Measurements from ENCODE around the gene SAMD15.

Gene SAMD15

DNA sequence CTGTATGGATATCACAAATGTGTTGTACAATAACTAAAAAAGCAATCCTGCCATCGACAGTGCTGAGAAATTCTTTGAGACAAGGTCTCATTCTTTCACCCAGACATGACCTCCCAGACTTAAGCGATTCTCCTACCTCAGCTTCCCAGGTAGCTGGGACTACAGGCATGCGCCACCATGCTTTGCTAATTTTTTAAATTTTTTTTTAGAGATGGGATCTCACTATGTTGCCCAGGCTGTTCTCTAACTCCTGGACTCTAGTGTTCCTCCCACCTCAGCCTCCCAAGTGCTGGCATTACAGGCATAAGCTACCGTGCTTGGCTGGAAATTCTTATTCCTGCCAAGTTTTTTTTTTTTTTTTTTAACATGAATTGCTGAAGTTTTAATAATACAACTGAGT, 62.7 kb downstream of the SAMD15 start:
- Histone ChIP-seq H3K27ac (ENCODE audit: insufficient read depth, low read length, poor library complexity, severe bottlenecking) (no peak overlapping the region), H3K4me1 (ENCODE audit: control insufficient read depth, insufficient read depth, low read length, poor library complexity, severe bottlenecking) (no peaks in the 10 kb centered on the region), H3K9me3 (ENCODE audit: control insufficient read depth, low read length) (no peaks in the 10 kb centered on the region), H3K4me3 (ENCODE audit: insufficient read depth, low read depth, low read length, poor library complexity, severe bottlenecking) (no peak overlapping the region), H3K36me3 (ENCODE audit: control insufficient read depth, insufficient read depth, low read length) (peaks cover 53% of the 10 kb centered on the region), H3K27me3 (replicated peaks; ENCODE audit: control insufficient read depth, insufficient read depth, low read length, poor library complexity, severe bottlenecking) (no peaks in the 10 kb centered on the region)
- no peak for DNase-seq

All from effector memory CD4-positive, alpha-beta T cell (primary cell).